Activated B cell treated with CpG ODN at 0.5 μM for 24 hours (primary cell): ENCODE measurements around the gene ATG9A. TPM values are rescaled to one million over a fixed set of nuclear protein-coding genes. Genes with fewer than 3 reads are reported as not detected.

Source experiments
- ATAC-seq: fragments of 200-7000 bp; cut with Tn5 transposase; one replicate; pipeline ENCODE4 v1.10.0; 2021; ENCODE audit warnings: low read depth, mild to moderate bottlenecking, moderate library complexity
- CTCF ChIA-PET: fragments of 350-600 bp; sonication (Branson Sonifier 250); formaldehyde crosslinking; loops from one replicate; lab custom pipeline; 2021; ENCODE audit warnings: antibody characterized with exemption; lab: Charles Lee
- POLR2A ChIA-PET: fragments of 350-600 bp; sonication (Branson Sonifier 250); formaldehyde crosslinking; loops from one replicate; lab custom pipeline; 2021; ENCODE audit warnings: antibody characterized with exemption; lab: Charles Lee
- DNase-seq: peaks from one replicate; pipeline ENCODE4 v3.0.0; 2022
- H3K27ac Mint-ChIP-seq: one replicate; pipeline ENCODE4 v1.8.0; 2020; ENCODE audit warnings: mixed read lengths
- H3K27me3 Mint-ChIP-seq: one replicate; pipeline ENCODE4 v1.8.0; 2021; ENCODE audit warnings: mixed read lengths
- H3K36me3 Mint-ChIP-seq: one replicate; pipeline ENCODE4 v1.8.0; 2021; ENCODE audit warnings: low read depth, mixed read lengths
- H3K4me1 Mint-ChIP-seq: one replicate; pipeline ENCODE4 v1.8.0; 2021; ENCODE audit warnings: mixed read lengths
- H3K4me3 Mint-ChIP-seq: one replicate; pipeline ENCODE4 v1.8.0; 2020; ENCODE audit warnings: mild to moderate bottlenecking, mixed read lengths
- H3K9me3 Mint-ChIP-seq: one replicate; pipeline ENCODE4 v1.8.0; 2020; ENCODE audit warnings: mixed read lengths
- intact Hi-C: fragments of 100-400 bp; cut with micrococcal nuclease; formaldehyde crosslinking; loops from one replicate; pipeline ENCODE4 v1.15.1; 2024
- total RNA-seq: library from RNA; stranded (reverse); gene quantifications from 2 replicates; pipeline ENCODE4 v1.2.3, GENCODE V29; 2022
- TF ChIP-seq, protein P1 (sequence below): fragments of 200-600 bp; IDR thresholded peaks from one replicate; pipeline ENCODE4 v1.8.0; 2022; ENCODE audit warnings: antibody characterized with exemption, mild to moderate bottlenecking

ATG9A gene
- total RNA-seq, 1 donor from 2014 or later = 38.3 TPM

DNA sequence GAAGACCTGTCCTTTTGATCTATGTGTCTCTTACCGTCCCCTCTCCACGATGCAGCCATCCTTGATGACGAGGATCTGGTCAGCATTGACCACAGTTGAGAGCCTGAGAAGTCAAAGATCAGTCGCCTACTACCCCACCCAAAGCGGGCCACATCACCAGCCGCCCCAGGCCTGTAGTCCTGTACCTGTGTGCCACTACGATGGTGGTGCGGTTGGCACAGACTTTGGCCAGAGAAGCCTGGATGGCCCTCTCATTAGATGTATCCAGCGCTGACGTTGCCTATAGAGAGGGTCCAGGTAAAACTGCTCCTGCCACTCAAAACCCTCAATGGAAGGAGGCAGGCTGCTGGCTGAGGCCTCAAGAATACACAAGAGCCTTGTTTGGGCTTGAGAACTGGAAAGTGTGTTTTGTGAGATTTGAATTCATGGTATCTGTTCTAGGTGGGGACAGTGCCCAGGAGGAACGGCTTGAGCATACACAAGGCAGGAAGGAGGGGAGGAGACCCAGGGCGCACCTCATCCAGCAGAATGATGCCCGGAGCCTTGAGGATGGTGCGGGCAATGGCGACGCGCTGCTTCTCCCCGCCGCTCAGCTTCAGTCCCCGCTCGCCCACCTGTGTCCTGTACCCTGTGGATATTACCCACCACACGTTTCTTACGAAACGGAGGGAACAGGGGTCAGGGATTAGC is 19.1 kb downstream of the ATG9A start:
- Mint-ChIP-seq H3K9me3 (no peaks in the 10 kb centered on the region), H3K4me3 (no peak overlapping the region), H3K27ac (no peak overlapping the region), H3K27me3 (no peaks in the 10 kb centered on the region), H3K4me1 (peaks cover 28% of the 10 kb centered on the region), H3K36me3 (peaks cover 37% of the 10 kb centered on the region)
- ChIA-PET POLR2A (interaction anchor here (1.2 to 5.3 kb wide), 2 partner anchors 8 to 34 kb away, joined by 3 to 98 read pairs; partner anchors contain the start of genes ABCB6, CNPPD1 and RETREG2), CTCF (interaction anchor here (1.3 to 2.5 kb wide), 3 partner anchors 35 to 64 kb away, joined by 3 to 8 read pairs (median 6); no protein-coding TSS in a partner anchor)
- no peak for DNase-seq
- no peak for ATAC-seq
- intact Hi-C loops = no loop called here
- TF ChIP-seq, protein P1, sequence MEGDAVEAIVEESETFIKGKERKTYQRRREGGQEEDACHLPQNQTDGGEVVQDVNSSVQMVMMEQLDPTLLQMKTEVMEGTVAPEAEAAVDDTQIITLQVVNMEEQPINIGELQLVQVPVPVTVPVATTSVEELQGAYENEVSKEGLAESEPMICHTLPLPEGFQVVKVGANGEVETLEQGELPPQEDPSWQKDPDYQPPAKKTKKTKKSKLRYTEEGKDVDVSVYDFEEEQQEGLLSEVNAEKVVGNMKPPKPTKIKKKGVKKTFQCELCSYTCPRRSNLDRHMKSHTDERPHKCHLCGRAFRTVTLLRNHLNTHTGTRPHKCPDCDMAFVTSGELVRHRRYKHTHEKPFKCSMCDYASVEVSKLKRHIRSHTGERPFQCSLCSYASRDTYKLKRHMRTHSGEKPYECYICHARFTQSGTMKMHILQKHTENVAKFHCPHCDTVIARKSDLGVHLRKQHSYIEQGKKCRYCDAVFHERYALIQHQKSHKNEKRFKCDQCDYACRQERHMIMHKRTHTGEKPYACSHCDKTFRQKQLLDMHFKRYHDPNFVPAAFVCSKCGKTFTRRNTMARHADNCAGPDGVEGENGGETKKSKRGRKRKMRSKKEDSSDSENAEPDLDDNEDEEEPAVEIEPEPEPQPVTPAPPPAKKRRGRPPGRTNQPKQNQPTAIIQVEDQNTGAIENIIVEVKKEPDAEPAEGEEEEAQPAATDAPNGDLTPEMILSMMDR = no peak

GRCh38 chr2:219209236-219210195 is 19.9 kb downstream of the ATG9A start:
- ATAC-seq (no peak), DNase-seq (no peak)
- Mint-ChIP-seq H3K27me3 (no peaks in the 10 kb centered on the region), H3K9me3 (no peaks in the 10 kb centered on the region), H3K4me3 (no peak overlapping the region), H3K27ac (no peak overlapping the region), H3K36me3 (peaks cover 33% of the 10 kb centered on the region), H3K4me1 (peaks cover 28% of the 10 kb centered on the region)
- TF ChIP-seq, protein P1 = no peak
- CTCF ChIA-PET = interaction anchor here (1.1 to 2.5 kb wide), 2 partner anchors 8 to 38 kb away, joined by 5 to 8 read pairs; no protein-coding TSS in a partner anchor
- intact Hi-C loops = no loop called here
- POLR2A ChIA-PET = interaction anchor here (1.2 to 5.3 kb wide), 2 partner anchors 9 to 33 kb away, joined by 3 to 98 read pairs; partner anchors contain the start of genes ABCB6, CNPPD1 and RETREG2

- Mint-ChIP-seq H3K27me3 (no peaks in the 10 kb centered on the region), H3K36me3 (peaks cover 22% of the 10 kb centered on the region), H3K9me3 (no peaks in the 10 kb centered on the region), H3K4me3 (peak overlapping the region; percentile 24), H3K27ac (peak overlapping the region; percentile 36), H3K4me1 (peaks cover 28% of the 10 kb centered on the region)
- POLR2A ChIA-PET = interaction anchor here (0.6 to 5.3 kb wide), 10 partner anchors 11 to 71 kb away, joined by 3 to 98 read pairs (median 16); partner anchors contain the start of genes ABCB6, ANKZF1, ATG9A and CNPPD1
- DNase-seq = no peak
- TF ChIP-seq, protein P1 = no peak
- CTCF ChIA-PET = interaction anchor here (1.1 to 2.5 kb wide), 3 partner anchors 9 to 87 kb away, joined by 5 to 8 read pairs (median 6); no protein-coding TSS in a partner anchor
- ATAC-seq = no peak
- intact Hi-C loops = loop anchor here (2.0 kb wide), 5 partner anchors 37 to 639 kb away; partner anchors contain the start of genes CNOT9, GLB1L, STK16 and TTLL4
These were observed 21.3 kb downstream of the ATG9A start for GRCh38 chr2:219207884-219208740.

DNA sequence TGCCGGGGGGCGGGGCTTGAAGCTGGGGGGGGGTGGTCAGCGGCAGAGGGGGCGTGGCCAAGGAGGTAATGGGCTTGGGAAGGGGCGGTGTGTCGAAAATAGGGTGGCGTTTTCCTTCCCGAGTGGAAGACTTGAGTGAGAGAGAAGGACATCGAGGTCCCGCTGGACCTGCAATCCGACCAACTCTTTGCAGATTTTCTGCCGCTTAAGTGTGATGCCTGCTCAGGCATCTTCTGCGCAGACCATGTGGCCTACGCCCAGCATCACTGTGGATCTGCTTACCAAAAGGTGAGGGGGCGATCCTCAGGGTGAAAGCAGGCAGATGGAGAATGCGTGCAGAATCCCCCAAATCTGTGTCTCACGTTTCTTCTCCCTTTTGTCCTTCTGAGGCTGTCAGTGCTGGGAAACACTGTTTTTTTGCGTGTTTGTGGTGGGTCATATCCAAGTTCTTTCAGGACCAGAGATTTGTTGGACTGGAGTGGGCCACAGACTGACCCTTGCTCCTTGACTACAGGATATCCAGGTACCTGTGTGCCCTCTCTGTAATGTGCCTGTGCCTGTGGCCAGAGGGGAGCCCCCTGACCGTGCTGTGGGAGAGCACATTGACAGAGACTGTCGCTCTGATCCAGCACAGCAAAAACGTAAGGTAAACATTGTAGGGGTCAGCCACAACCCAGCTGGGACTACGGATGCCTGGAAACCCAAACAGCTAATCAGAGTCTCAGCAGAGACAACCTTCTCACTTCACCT is 22.1 kb downstream of the ATG9A start:
- intact Hi-C loops = loop anchor here (2.0 kb wide), 5 partner anchors 37 to 639 kb away; partner anchors contain the start of genes CNOT9, GLB1L, STK16 and TTLL4
- DNase-seq (no peak), ATAC-seq (no peak)
- H3K36me3 Mint-ChIP-seq = peaks cover 20% of the 10 kb centered on the region
- H3K4me1 Mint-ChIP-seq = peaks cover 28% of the 10 kb centered on the region
- TF ChIP-seq, protein P1 = no peak
- peak overlapping the region; percentile 95 for H3K27ac Mint-ChIP-seq
- CTCF ChIA-PET = interaction anchor here (1.5 to 1.9 kb wide), 2 partner anchors 32 to 88 kb away, joined by 6 to 12 read pairs; partner anchors contain the start of gene CNPPD1
- peak overlapping the region; percentile 88 for H3K4me3 Mint-ChIP-seq
- POLR2A ChIA-PET = interaction anchor here (0.6 to 5.3 kb wide), 23 partner anchors 10 to 548 kb away, joined by 3 to 98 read pairs (median 7); partner anchors contain the start of genes ABCB6, ANKZF1, ATG9A and BCS1L
- H3K9me3 Mint-ChIP-seq = no peaks in the 10 kb centered on the region
- H3K27me3 Mint-ChIP-seq = no peaks in the 10 kb centered on the region
